GM12878 (cell line): Measurements from ENCODE around the gene FAM174A.

Source experiments
- CEBPB ChIP-seq, 2 experiments: fragments of 150-350 bp in 1 of 2; IDR thresholded peaks; 2 replicates each; pipeline ENCODE4 v1.6.1; 2012 to 2014; ENCODE audit warnings: low read depth in 2 of 2, low read length in 2 of 2, borderline replicate concordance in 1 of 2, inconsistent platforms in 1 of 2
- CTCF ChIP-seq, 3 experiments: IDR thresholded peaks in 2 of 3; conservative IDR thresholded peaks in 1 of 3; 2 replicates each; pipeline ENCODE4 v1.5.1; 2011; ENCODE audit warnings: low read depth in 3 of 3, low read length in 3 of 3, mild to moderate bottlenecking in 3 of 3, control low read depth in 2 of 3, moderate library complexity in 2 of 3, inconsistent platforms in 1 of 3, mixed read lengths in 1 of 3; ENCODE audit not compliant: control insufficient read depth in 2 of 3, insufficient read depth in 1 of 3; ENCODE audit errors: extremely low read depth in 1 of 3
- EZH2 ChIP-seq: IDR thresholded peaks from 2 replicates; pipeline ENCODE4 v1.6.1; 2012; ENCODE audit warnings: low read depth, mild to moderate bottlenecking, control low read depth, inconsistent platforms, low read length, borderline replicate concordance; ENCODE audit not compliant: control insufficient read depth
- PML ChIP-seq: IDR thresholded peaks from 2 replicates; pipeline ENCODE4 v1.6.1; 2012; ENCODE audit warnings: low read length, inconsistent platforms
- POLR2A ChIP-seq: IDR thresholded peaks from 2 replicates; pipeline ENCODE4 v1.6.1; 2011; ENCODE audit warnings: low read depth, mild to moderate bottlenecking, low read length
- RBBP5 ChIP-seq: fragments of 200-600 bp; sonication (generic); conservative IDR thresholded peaks from 2 replicates; pipeline ENCODE4 v1.6.1; 2016
- RELB ChIP-seq: fragments of 450-650 bp; IDR thresholded peaks from 2 replicates; pipeline ENCODE4 v1.6.1; 2017; ENCODE audit warnings: low read depth, mild to moderate bottlenecking, moderate library complexity
- SMAD1 ChIP-seq: fragments of 450-650 bp; IDR thresholded peaks from 2 replicates; pipeline ENCODE4 v1.6.1; 2018; ENCODE audit warnings: mild to moderate bottlenecking, low read depth; ENCODE audit not compliant: partially characterized antibody
- ZNF24 ChIP-seq: fragments of 450-650 bp; IDR thresholded peaks from 2 replicates; pipeline ENCODE4 v1.6.1; 2017; ENCODE audit warnings: antibody characterized with exemption, mild to moderate bottlenecking

- TF ChIP-seq EZH2, result no peak
- TF ChIP-seq POLR2A, result no peak
- TF ChIP-seq RBBP5, result no peak
- TF ChIP-seq CTCF (IDR thresholded peaks at IDR 0.05 in 2 of 3, conservative IDR thresholded peaks at IDR 0.05 in 1 of 3; ENCODE audit: control insufficient read depth in 2 of 3, extremely low read depth in 1 of 3, insufficient read depth in 1 of 3, low read depth in 3 of 3, low read length in 3 of 3), result no peak
- TF ChIP-seq ZNF24, result no peak
- no peak for TF ChIP-seq SMAD1
- no peak for TF ChIP-seq CEBPB (IDR thresholded peaks at IDR 0.05; ENCODE audit: borderline replicate concordance in 1 of 2, low read depth in 2 of 2, low read length in 2 of 2)
- TF ChIP-seq RELB, result no peak
- no peak for TF ChIP-seq PML
These were observed 16.1 kb upstream of the FAM174A start for GRCh38 chr5:100519075-100519474.
